ENCODE results near the gene EGFL7. TPM values are rescaled to one million over a fixed set of nuclear protein-coding genes. Genes with fewer than 3 reads are reported as not detected.

The EGFL7 gene
- total and polyA plus RNA-seq, 10 of the 15 experiments (the other 5 are each of a cell fraction or from before 2014, with no cell fraction given), result 0.06 to 0.46 (median 0.19) TPM; not detected in 5

- H3K4me3 ChIP-seq, result no peak overlapping the region
- ChIA-PET POLR2A (no interaction called here), RAD21 (ENCODE audit: unreplicated experiment) (no interaction called here), CTCF (no interaction called here), SMC1A (ENCODE audit: uncharacterized antibody, unreplicated experiment) (interaction anchor here (1.3 kb wide), 1 partner anchor 7 kb away, joined by 3 read pairs; no protein-coding TSS in a partner anchor)
- ATAC-seq (peak; percentile 41), FAIRE-seq (no peak), DNase-seq (ENCODE audit: low read depth, low spot score) (no peak)
- peaks cover 0 to under 1% of the 10 kb centered on the region in 2 experiments; a peak in 2 of 4 replicates for H3K27me3 ChIP-seq (replicated peaks in 1 of 2; ENCODE audit: control insufficient read depth in 2 of 2, insufficient read depth in 2 of 2, low read length in 1 of 2)
- in situ Hi-C loops (cut with MboI), result no loop called here
- no TSS peak for BruUV-seq (replicated peaks)
- no peaks in the 10 kb centered on the region for H3K79me2 ChIP-seq (ENCODE audit: control insufficient read depth, insufficient read depth, low read length)
- WGBS (ENCODE audit: insufficient coverage, insufficient replicate concordance, low lambda C conversion rate, missing lambda C conversion rate), result 28% methylated on average over 22 of the region's 24 CpGs
- peaks cover 9 to 17% of the 10 kb centered on the region in 2 experiments for H3K36me3 ChIP-seq (ENCODE audit: control insufficient read depth in 2 of 2, insufficient read depth in 2 of 2, low read length in 1 of 2)
- intact Hi-C loops (cut with micrococcal nuclease; ENCODE audit: unreplicated experiment), result no loop called here
- H3K9me3 ChIP-seq (replicated peaks; ENCODE audit: control insufficient read depth, insufficient read depth, low read length), result no peaks in the 10 kb centered on the region
- H3K27ac ChIP-seq (ENCODE audit: control insufficient read depth, insufficient read depth), result no peak overlapping the region
- no peak overlapping the region; the same call in 1 of the 2 replicates for H3K9ac ChIP-seq (ENCODE audit: control insufficient read depth, insufficient read depth, low read length)
- TF ChIP-seq NR2F1 (conservative IDR thresholded peaks at IDR 0.05) (0 out of 2 replicates have a peak, but pooled peaks have one; percentile 18), NR2C1 (IDR thresholded peaks at IDR 0.05) (no peak), SPI1 (IDR thresholded peaks at IDR 0.05; ENCODE audit: borderline replicate concordance, insufficient read depth, low read depth, low read length) (no peak)
- no peak overlapping the region for H2AFZ ChIP-seq (ENCODE audit: control insufficient read depth, low read depth, low read length)
- H4K20me1 ChIP-seq (ENCODE audit: control insufficient read depth, insufficient read depth), result peaks cover 4% of the 10 kb centered on the region; the same call in 1 of the 2 replicates
- no peak overlapping the region for H3K4me2 ChIP-seq (ENCODE audit: control insufficient read depth, insufficient read depth)
- H3K4me1 ChIP-seq (ENCODE audit: control insufficient read depth, insufficient read depth, low read length), result no peaks in the 10 kb centered on the region
Observed at GRCh38 chr9:136719195-136719880, 56.6 kb downstream of the EGFL7 start.

DNA sequence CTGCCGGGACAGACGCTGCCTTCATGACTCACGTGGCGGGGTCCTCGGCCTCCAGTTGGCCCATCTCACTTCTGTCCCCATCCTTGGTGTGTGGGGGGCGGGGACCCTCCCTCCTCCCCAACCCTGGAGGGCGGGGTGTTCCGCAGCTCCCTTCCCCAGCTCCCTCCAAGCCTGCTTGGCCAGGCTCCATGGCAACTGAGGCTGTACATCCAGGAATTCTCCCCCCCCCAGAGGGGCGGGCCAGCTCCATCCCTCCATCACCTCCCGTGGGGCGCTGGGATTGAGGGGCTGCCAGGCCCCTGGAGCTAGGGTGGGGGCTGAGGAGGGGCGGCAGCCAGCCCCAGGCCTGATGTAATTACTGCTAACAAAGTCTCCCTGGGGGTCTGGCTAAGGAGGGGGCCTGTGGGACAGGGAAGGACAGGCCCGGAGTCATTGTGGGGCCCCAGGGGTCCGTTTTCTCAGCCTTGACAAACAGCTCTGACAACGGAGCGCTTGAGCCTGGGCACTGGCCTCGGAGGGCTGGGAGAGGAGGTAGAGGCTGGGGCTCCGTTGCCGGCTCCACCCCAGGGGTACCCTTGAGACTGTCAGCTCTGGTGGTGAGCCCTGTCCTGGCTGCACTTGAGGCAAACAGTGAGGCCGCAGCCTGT lies 57.7 kb downstream of the EGFL7 start:
- no peak for TF ChIP-seq KDM1A (IDR thresholded peaks at IDR 0.05; ENCODE audit: borderline replicate concordance)
- TF ChIP-seq POLR2A (IDR thresholded peaks at IDR 0.05; ENCODE audit: low read depth, low read length), result peak; percentile 21
- POLR2A ChIA-PET, result no interaction called here
- Histone ChIP-seq H2AFZ (ENCODE audit: control insufficient read depth, low read depth, low read length) (no peak overlapping the region), H3K27me3 (replicated peaks in 1 of 2; ENCODE audit: control insufficient read depth in 2 of 2, insufficient read depth in 2 of 2, low read length in 1 of 2) (no peaks in the 10 kb centered on the region), H3K36me3 (ENCODE audit: control insufficient read depth in 2 of 2, insufficient read depth in 2 of 2, low read length in 1 of 2) (peaks cover 14 to 22% of the 10 kb centered on the region in 2 experiments), H4K20me1 (ENCODE audit: control insufficient read depth, insufficient read depth) (peaks cover 4% of the 10 kb centered on the region; the same call in 1 of the 2 replicates), H3K4me1 (ENCODE audit: control insufficient read depth, insufficient read depth, low read length) (no peaks in the 10 kb centered on the region; the same call in 1 of the 2 replicates), H3K4me3 (no peak overlapping the region), H3K9me3 (replicated peaks; ENCODE audit: control insufficient read depth, insufficient read depth, low read length) (no peaks in the 10 kb centered on the region), H3K9ac (ENCODE audit: control insufficient read depth, insufficient read depth, low read length) (no peak overlapping the region), H3K79me2 (ENCODE audit: control insufficient read depth, insufficient read depth, low read length) (peaks cover 1% of the 10 kb centered on the region; the same call in 1 of the 2 replicates), H3K4me2 (ENCODE audit: control insufficient read depth, insufficient read depth) (no peak overlapping the region), H3K27ac (ENCODE audit: control insufficient read depth, insufficient read depth) (no peak overlapping the region)
- no TSS peak for BruUV-seq (replicated peaks)
- in situ Hi-C loops (cut with MboI) (no loop called here), intact Hi-C loops (cut with micrococcal nuclease; ENCODE audit: unreplicated experiment) (no loop called here)
- SMC1A ChIA-PET (ENCODE audit: uncharacterized antibody, unreplicated experiment), result no interaction called here
- FAIRE-seq, result no peak
- 66% methylated on average over 19 of the region's 20 CpGs for WGBS (ENCODE audit: insufficient coverage, insufficient replicate concordance, low lambda C conversion rate, missing lambda C conversion rate)
- no peak for ATAC-seq
- RAD21 ChIA-PET (ENCODE audit: unreplicated experiment), result no interaction called here
- CTCF ChIA-PET, result no interaction called here
- DNase-seq (ENCODE audit: low read depth, low spot score), result no peak

All from GM12878 (cell line).